B cell (primary cell): ENCODE data around the gene HOXB8. TPM values are rescaled to one million over a fixed set of nuclear protein-coding genes. Genes with fewer than 3 reads are reported as not detected.

Experiments
- ATAC-seq: fragments of 200-7000 bp; cut with Tn5 transposase; one replicate; pipeline ENCODE4 v1.10.0; 2021; ENCODE audit warnings: low read depth, mild to moderate bottlenecking, moderate number of reproducible peaks, moderate library complexity
- CTCF ChIA-PET: fragments of 350-600 bp; sonication (Branson Sonifier 250); formaldehyde crosslinking; loops from one replicate; lab custom pipeline; 2021; ENCODE audit warnings: antibody characterized with exemption, inconsistent platforms; lab: Charles Lee
- POLR2A ChIA-PET: fragments of 350-600 bp; sonication (Branson Sonifier 250); formaldehyde crosslinking; loops from one replicate; lab custom pipeline; 2021; ENCODE audit warnings: antibody characterized with exemption; lab: Charles Lee
- DNase-seq: peaks from one replicate; pipeline ENCODE4 v3.0.0; 2013
- H2AFZ ChIP-seq: 2 replicates; pipeline ENCODE4 v1.6.1; 2012; ENCODE audit warnings: mild to moderate bottlenecking, low read depth, low read length; ENCODE audit not compliant: insufficient read depth, poor library complexity, severe bottlenecking
- H3K27ac ChIP-seq, 2 donors: 1 replicate in 1 of 2; 2 replicates in 1 of 2; pipeline ENCODE4 v1.5.1; 2012 to 2013; ENCODE audit warnings: low read length in 2 of 2, mild to moderate bottlenecking in 2 of 2, moderate library complexity in 1 of 2
- H3K27me3 ChIP-seq, 4 experiments: fragments of 200-600 bp in 1 of 4; sonication (generic) in 1 of 4; replicated peaks in 1 of 4; 1 replicate in 2 of 4; 2 replicates in 2 of 4; pipeline versions ENCODE4 v1.6.1 to v1.7.0; 2013 to 2016; ENCODE audit warnings: low read length in 3 of 4, mild to moderate bottlenecking in 2 of 4, mixed read lengths in 1 of 4, moderate library complexity in 1 of 4; ENCODE audit not compliant: insufficient read depth in 4 of 4, control insufficient read depth in 3 of 4; ENCODE audit errors: control extremely low read depth in 1 of 4
- H3K36me3 ChIP-seq, 2 experiments: replicated peaks in 1 of 2; 1 replicate in 1 of 2; 2 replicates in 1 of 2; pipeline versions ENCODE4 v1.6.1 to v1.7.1; 2013; ENCODE audit warnings: low read length in 1 of 2; ENCODE audit not compliant: insufficient read depth in 2 of 2, control insufficient read depth in 1 of 2; ENCODE audit errors: control extremely low read depth in 1 of 2, extremely low read depth in 1 of 2
- H3K4me1 ChIP-seq, 2 donors: fragments of 200-600 bp in 1 of 2; sonication (generic) in 1 of 2; 1 replicate in 1 of 2; 2 replicates in 1 of 2; pipeline versions ENCODE4 v1.5.1 to v1.6.1; 2013 to 2017; ENCODE audit warnings: low read length in 2 of 2; ENCODE audit not compliant: control insufficient read depth in 2 of 2, insufficient read depth in 2 of 2
- H3K4me2 ChIP-seq: replicated peaks from 2 replicates; pipeline ENCODE3; 2012; ENCODE audit warnings: mild to moderate bottlenecking, low read depth, low read length; ENCODE audit not compliant: poor library complexity, severe bottlenecking
- H3K4me3 ChIP-seq, 5 experiments: fragments of 200-600 bp in 1 of 5; sonication (generic) in 1 of 5; 1 replicate in 3 of 5; 2 replicates in 2 of 5; pipeline versions ENCODE4 v1.5.1 to v1.7.0; 2011 to 2016; ENCODE audit warnings: low read length in 4 of 5, mild to moderate bottlenecking in 4 of 5, low read depth in 2 of 5, control low read depth in 1 of 5, moderate library complexity in 1 of 5; ENCODE audit not compliant: insufficient read depth in 1 of 5; ENCODE audit errors: control extremely low read depth in 1 of 5, extremely low read depth in 1 of 5
- H3K79me2 ChIP-seq: fragments of 200-600 bp; sonication (generic); one replicate; pipeline ENCODE4 v1.6.0; 2016; ENCODE audit warnings: low read length; ENCODE audit not compliant: control insufficient read depth, insufficient read depth
- H3K9ac ChIP-seq: fragments of 200-600 bp; sonication (generic); 2 replicates; pipeline ENCODE4 v1.6.1; 2017; ENCODE audit warnings: mild to moderate bottlenecking, low read length, moderate library complexity
- H3K9me3 ChIP-seq, 3 donors: one replicate each; pipeline versions ENCODE4 v1.6.1 to v1.7.1; 2013; ENCODE audit warnings: low read length in 2 of 3; ENCODE audit not compliant: control insufficient read depth in 2 of 3, insufficient read depth in 1 of 3; ENCODE audit errors: control extremely low read depth in 1 of 3
- H4K20me1 ChIP-seq: 2 replicates; pipeline ENCODE4 v1.6.0; 2012; ENCODE audit warnings: mild to moderate bottlenecking, low read length; ENCODE audit not compliant: insufficient read depth, control insufficient read depth, poor library complexity, severe bottlenecking
- H3K27ac Mint-ChIP-seq: one replicate; pipeline ENCODE4 v1.8.0; 2021; ENCODE audit warnings: mixed read lengths
- H3K27me3 Mint-ChIP-seq: one replicate; pipeline ENCODE4 v1.8.0; 2021; ENCODE audit warnings: mixed read lengths
- H3K4me1 Mint-ChIP-seq: one replicate; pipeline ENCODE4 v1.8.0; 2021; ENCODE audit warnings: mixed read lengths
- H3K4me3 Mint-ChIP-seq: one replicate; pipeline ENCODE4 v1.8.0; 2021; ENCODE audit warnings: mixed read lengths
- H3K9me3 Mint-ChIP-seq: one replicate; pipeline ENCODE4 v1.8.0; 2022; ENCODE audit warnings: mixed read lengths; ENCODE audit not compliant: insufficient read depth
- EZH2 ChIP-seq: IDR thresholded peaks from 2 replicates; pipeline ENCODE4 v1.6.1; 2012; ENCODE audit warnings: borderline replicate concordance, low read depth, mild to moderate bottlenecking, moderate library complexity, low read length; ENCODE audit not compliant: insufficient read depth, poor library complexity, severe bottlenecking
- WGBS: methylation state at CpG from one replicate; pipeline ENCODE4 v1.1.5; 2013; ENCODE audit warnings: missing lambda C conversion rate; ENCODE audit not compliant: insufficient coverage; 5-methylcytosine and 5-hydroxymethylcytosine counted together
- intact Hi-C: fragments of 100-400 bp; cut with micrococcal nuclease; formaldehyde crosslinking; loops from one replicate; pipeline ENCODE4 v1.10.0; 2022
- polyA plus RNA-seq: library from polyadenylated mRNA; depleted of rRNA; stranded (reverse); fragments of >200 nt; gene quantifications from 2 replicates; pipeline ENCODE4 v1.2.3, GENCODE V29; 2012
- total RNA-seq, 2 donors: library from RNA; stranded (reverse); fragments of 120-200 nt in 1 of 2; gene quantifications; 1 replicate in 1 of 2; 2 replicates in 1 of 2; pipeline versions ENCODE4 v1.2.3 to v1.2.4, GENCODE V29; 2013 to 2022
- TF ChIP-seq, protein P1 (sequence below): fragments of 200-600 bp; IDR thresholded peaks from one replicate; pipeline ENCODE4 v1.8.0; 2022; ENCODE audit warnings: antibody characterized with exemption, mild to moderate bottlenecking

The HOXB8 gene
- total and polyA plus RNA-seq, 2 donors (not counting 1 experiment from before 2014, with no cell fraction given) = not detected

DNA sequence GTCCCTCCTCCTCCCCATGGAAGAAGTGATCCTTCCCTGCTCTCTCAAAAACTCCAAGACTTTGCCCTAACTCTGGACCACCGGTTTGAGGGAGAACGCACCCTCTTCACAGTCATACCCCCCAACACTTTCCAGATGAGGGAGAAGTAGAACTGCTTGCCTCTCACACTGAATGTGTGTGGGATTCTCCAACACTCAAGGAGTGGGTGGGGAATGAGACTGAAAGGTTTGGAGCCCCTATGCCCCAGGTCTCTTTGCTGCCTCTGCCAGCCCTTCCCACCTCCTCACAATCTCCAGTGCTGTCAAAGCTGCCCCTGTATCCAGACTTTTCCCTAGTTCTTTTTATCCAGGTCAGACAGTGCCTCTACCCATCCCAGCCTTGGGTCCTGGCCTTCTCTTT lies 48.4 kb downstream of the HOXB8 start:
- Mint-ChIP-seq H3K4me1 (peaks cover 9% of the 10 kb centered on the region), H3K4me3 (no peak overlapping the region), H3K9me3 (no peaks in the 10 kb centered on the region), H3K27ac (no peak overlapping the region), H3K27me3 (peaks cover 20% of the 10 kb centered on the region)
- ATAC-seq = no peak
- H2AFZ ChIP-seq = no peak overlapping the region
- H3K4me1 ChIP-seq = peaks cover 5 to 8% of the 10 kb centered on the region in 2 donors
- DNase-seq = no peak
- POLR2A ChIA-PET = no interaction called here
- no peak overlapping the region for H3K9ac ChIP-seq
- intact Hi-C loops = no loop called here
- no peaks in the 10 kb centered on the region for H3K36me3 ChIP-seq
- no peaks in the 10 kb centered on the region for H4K20me1 ChIP-seq
- H3K79me2 ChIP-seq = no peaks in the 10 kb centered on the region
- no peak overlapping the region for H3K27ac ChIP-seq
- peaks cover 0 to 6% (median 0%) of the 10 kb centered on the region in 3 donors for H3K9me3 ChIP-seq
- WGBS = no CpG with 5 or more reads among the region's 2 CpGs
- no peak overlapping the region for H3K4me3 ChIP-seq
- H3K27me3 ChIP-seq = peaks cover 0 to 71% (median 26%) of the 10 kb centered on the region in 4 experiments
- CTCF ChIA-PET = no interaction called here
- TF ChIP-seq, protein P1, sequence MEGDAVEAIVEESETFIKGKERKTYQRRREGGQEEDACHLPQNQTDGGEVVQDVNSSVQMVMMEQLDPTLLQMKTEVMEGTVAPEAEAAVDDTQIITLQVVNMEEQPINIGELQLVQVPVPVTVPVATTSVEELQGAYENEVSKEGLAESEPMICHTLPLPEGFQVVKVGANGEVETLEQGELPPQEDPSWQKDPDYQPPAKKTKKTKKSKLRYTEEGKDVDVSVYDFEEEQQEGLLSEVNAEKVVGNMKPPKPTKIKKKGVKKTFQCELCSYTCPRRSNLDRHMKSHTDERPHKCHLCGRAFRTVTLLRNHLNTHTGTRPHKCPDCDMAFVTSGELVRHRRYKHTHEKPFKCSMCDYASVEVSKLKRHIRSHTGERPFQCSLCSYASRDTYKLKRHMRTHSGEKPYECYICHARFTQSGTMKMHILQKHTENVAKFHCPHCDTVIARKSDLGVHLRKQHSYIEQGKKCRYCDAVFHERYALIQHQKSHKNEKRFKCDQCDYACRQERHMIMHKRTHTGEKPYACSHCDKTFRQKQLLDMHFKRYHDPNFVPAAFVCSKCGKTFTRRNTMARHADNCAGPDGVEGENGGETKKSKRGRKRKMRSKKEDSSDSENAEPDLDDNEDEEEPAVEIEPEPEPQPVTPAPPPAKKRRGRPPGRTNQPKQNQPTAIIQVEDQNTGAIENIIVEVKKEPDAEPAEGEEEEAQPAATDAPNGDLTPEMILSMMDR = no peak
- no peak for TF ChIP-seq EZH2
- H3K4me2 ChIP-seq = no peak overlapping the region

DNA sequence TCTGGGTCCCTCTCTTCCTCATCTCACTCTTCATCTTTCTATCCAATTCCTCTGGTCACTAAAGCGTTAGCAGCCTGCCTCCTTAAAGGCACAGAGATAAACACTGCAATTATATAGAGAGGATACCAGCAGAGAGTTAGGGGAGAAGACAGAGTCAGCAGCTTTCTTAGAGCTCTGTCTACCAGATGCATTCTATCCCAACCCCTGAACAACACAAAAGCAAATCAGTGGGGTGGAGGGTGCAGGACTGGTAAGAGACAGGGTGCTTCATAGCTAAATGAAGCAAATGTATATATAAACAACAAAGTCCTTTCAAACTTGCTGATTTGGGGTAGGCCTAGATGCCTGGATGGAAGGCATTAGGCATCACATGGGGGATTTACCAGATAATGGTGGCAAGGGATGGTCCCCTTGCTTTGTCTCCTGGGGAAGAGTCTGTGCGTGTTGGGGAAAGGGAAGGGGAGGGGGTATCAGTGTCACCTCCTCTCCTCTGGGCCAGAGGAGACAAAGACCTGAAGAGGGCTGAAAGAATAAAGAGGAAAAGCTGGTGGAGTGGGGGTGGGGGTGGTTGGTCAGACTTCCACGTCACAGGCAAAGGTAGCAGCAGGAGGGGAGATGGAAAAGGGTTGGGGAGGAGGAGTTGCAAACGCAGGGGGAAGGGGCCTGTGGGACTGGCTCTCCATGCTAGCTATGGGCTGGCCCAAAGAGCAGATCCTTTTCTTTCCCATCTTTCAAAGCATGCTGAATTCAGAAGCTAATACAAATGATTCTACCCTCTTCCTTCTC lies 49.0 kb downstream of the HOXB8 start:
- H3K4me2 ChIP-seq = no peak overlapping the region
- peaks cover 20% of the 10 kb centered on the region for H3K27me3 Mint-ChIP-seq
- H3K4me1 ChIP-seq = peaks cover 5 to 8% of the 10 kb centered on the region in 2 donors
- DNase-seq (no peak), ATAC-seq (no peak)
- no peaks in the 10 kb centered on the region for H3K79me2 ChIP-seq
- H3K4me1 Mint-ChIP-seq = peaks cover 9% of the 10 kb centered on the region
- H3K27ac ChIP-seq = no peak overlapping the region
- H3K27ac Mint-ChIP-seq = no peak overlapping the region
- H3K36me3 ChIP-seq = no peaks in the 10 kb centered on the region
- TF ChIP-seq, protein P1 = no peak
- no peak for TF ChIP-seq EZH2
- intact Hi-C loops = no loop called here
- ChIA-PET CTCF (no interaction called here), POLR2A (no interaction called here)
- H3K27me3 ChIP-seq = peaks cover 0 to 71% (median 26%) of the 10 kb centered on the region in 4 experiments
- H2AFZ ChIP-seq = no peak overlapping the region
- H4K20me1 ChIP-seq = no peaks in the 10 kb centered on the region
- no peaks in the 10 kb centered on the region for H3K9me3 Mint-ChIP-seq
- H3K4me3 Mint-ChIP-seq = no peak overlapping the region
- WGBS = 96% methylated on average over 2 of the region's 4 CpGs
- H3K4me3 ChIP-seq = no peak overlapping the region
- H3K9me3 ChIP-seq = peaks cover 0 to 6% (median 0%) of the 10 kb centered on the region in 3 donors
- no peak overlapping the region for H3K9ac ChIP-seq
